HG03575 (cell line): ENCODE measurements around the gene FHIP1A.

Source experiments
- ATAC-seq: cut with Tn5 transposase; IDR thresholded peaks from one replicate; pipeline ENCODE4 v1.9.1; 2021; ENCODE audit not compliant: unreplicated experiment, insufficient number of reproducible peaks, low FRiP score; ENCODE audit errors: extremely low read depth

Gene FHIP1A

DNA sequence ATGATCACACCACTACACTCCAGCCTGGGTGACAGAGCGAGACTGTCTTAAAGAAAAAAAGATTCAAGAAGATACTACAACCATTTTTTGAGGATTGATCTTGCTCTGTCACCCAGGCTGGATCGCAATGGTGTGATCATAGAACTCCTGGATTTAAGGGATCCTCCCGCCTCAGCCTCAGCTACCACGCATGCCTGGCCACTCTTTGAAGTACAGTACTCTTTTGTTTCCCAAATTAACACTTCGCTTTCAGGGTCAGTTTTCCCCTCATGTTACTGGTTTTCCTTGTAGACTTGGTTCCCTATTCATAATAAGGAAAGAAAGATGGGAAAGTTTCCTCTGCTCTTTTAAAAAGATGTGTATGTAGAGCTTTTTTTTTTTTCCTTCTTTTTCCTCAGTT lies 34.3 kb downstream of the FHIP1A start:
- no peak for ATAC-seq

DNA sequence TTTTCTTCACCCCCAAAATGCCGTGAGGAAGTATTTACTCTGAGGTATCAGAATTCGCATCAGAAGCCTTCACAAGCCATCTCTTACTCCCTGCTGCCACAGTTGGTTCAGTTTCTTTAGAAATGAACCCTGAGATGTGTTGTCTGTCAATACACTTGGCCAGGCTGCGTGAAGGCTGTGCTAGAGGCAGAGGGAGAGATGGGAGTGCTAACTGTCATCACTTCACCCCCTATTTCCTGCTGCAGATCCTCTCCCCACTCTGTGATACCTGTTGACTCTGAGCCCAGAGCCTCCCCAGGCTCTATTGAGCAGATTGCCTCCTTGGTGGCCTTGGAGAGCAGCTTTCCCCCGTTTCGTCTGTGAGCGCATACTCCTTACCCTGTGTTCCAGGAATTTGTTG lies 34.8 kb downstream of the FHIP1A start:
- ATAC-seq = no peak

DNA sequence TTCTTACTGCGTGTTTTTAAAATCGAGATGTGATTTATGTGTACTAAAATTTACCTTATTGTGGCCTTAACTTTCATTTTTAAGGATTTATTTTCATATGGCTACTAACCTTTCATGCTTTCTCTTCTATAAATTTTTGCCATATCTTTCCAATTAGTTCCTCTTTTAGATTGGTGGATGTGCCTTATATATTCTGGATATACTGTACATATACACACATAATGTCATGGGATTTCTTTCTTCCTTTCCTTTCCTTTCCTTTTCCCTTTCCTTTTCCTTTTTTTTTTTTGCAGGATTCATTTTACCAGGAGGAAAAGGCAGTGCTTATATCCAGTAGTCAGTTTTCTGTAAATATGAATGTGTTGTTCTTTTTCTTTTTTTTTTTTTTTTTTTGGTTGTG lies 37.2 kb downstream of the FHIP1A start:
- no peak for ATAC-seq

DNA sequence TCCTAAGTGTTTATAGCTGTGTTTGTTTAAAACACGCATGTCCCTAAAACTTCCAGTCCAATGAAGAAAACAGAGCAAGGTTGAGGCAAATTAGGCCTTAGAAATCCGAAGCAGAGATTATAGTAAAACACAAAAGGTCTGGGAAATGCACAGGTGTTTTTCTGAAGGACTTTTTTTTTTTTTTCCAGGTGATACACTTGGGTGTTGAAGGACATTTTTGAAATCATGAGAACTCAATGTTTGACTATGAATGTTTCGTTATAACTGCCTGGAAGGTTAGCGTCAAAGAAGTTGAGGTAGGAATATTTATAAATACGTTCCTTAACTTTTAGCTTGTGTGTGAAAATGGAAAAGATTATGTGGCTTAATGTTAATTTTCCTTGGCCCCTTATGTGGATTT lies 45.5 kb downstream of the FHIP1A start:
- no peak for ATAC-seq

DNA sequence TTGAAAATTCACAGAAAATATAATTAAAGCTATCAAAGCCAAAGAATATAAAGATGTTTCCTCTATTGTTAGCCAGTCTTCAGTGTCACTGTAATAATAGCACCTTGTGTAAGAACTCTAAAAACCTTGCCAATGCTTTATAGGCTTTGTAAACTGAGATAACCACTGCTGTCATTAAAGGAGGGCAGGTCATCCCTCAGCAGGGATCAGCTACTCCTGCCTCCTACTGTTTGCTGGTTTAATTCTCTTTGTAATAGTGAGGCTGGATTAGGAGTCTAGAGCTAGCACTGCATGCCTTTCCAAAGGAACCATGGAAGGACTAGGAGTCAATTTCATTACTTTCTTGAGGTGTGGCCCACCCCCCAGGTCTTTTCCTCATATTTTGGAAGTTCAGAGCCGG lies 46.2 kb downstream of the FHIP1A start:
- no peak for ATAC-seq

DNA sequence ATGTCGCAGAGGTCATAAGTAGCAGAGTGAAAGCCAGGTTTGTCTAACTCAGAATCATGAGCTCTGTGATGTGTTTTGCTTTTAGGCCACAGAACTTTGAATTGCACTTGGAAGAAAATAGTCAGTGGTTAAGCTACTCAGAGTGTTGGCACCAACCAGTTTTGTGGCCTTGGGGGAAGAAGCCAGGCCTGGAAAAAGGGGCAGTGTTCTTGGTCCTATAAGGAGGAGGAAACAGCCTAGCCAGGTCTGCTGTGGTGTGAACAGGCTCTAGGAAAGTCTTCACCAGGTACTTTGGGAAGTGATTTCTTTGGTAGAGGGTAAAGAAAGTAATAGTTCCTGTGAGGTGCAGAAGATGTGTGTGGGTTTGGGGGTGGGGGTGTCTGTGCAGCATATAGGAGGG lies 49.2 kb downstream of the FHIP1A start:
- ATAC-seq = no peak
